HepG2 (cell line): ENCODE data around the gene MAN2C1. TPM values are rescaled to one million over a fixed set of nuclear protein-coding genes. Genes with fewer than 3 reads are reported as not detected.
A peak's percentile ranks its signal among the peaks of the same experiment; 100 is the strongest.

ENCODE experiments used
- ATM ChIP-seq: fragments of 450-650 bp; IDR thresholded peaks from 2 replicates; pipeline ENCODE4 v1.7.1; 2017; ENCODE audit warnings: mild to moderate bottlenecking, borderline replicate concordance
- ERF ChIP-seq: IDR thresholded peaks from 2 replicates; pipeline ENCODE4 v1.6.1; 2018; ENCODE audit warnings: missing biosample characterization, missing genetic modification reagents
- HDAC6 ChIP-seq: fragments of 200-600 bp; sonication (generic); IDR thresholded peaks from 2 replicates; pipeline ENCODE4 v1.7.0; 2017; ENCODE audit warnings: mild to moderate bottlenecking, antibody characterized with exemption, low read length, low read depth
- HMGA1 ChIP-seq: sonication (generic); formaldehyde crosslinking; conservative IDR thresholded peaks from 2 replicates; pipeline ENCODE4 v1.4.0; 2020; ENCODE audit warnings: missing genetic modification reagents
- IRX3 ChIP-seq: sonication (generic); formaldehyde crosslinking; IDR thresholded peaks from 2 replicates; pipeline ENCODE4 v1.8.1; 2023; ENCODE audit warnings: mild to moderate bottlenecking, low read depth, missing genetic modification reagents, borderline replicate concordance
- MXI1 ChIP-seq: IDR thresholded peaks from 3 replicates; pipeline ENCODE4 v1.6.1; 2012; ENCODE audit warnings: low read depth, low read length, inconsistent platforms, borderline replicate concordance
- MYC ChIP-seq: sonication (generic); formaldehyde crosslinking; IDR thresholded peaks from 2 replicates; pipeline ENCODE4 v1.9.0; 2021; ENCODE audit warnings: missing genetic modification reagents, borderline replicate concordance
- RARG ChIP-seq: sonication (generic); formaldehyde crosslinking; IDR thresholded peaks from 2 replicates; pipeline ENCODE4 v1.4.0; 2020; ENCODE audit warnings: low read depth, mild to moderate bottlenecking, missing genetic modification reagents
- SRSF9 ChIP-seq: fragments of 200-400 bp; formaldehyde crosslinking; IDR thresholded peaks from 2 replicates; pipeline ENCODE4 v1.6.1; 2018; ENCODE audit warnings: borderline replicate concordance, mild to moderate bottlenecking, low read depth, low read length; ENCODE audit not compliant: insufficient read depth, poor library complexity, severe bottlenecking
- ZBTB7B ChIP-seq: sonication (generic); formaldehyde crosslinking; IDR thresholded peaks from 2 replicates; pipeline ENCODE4 v1.4.0; 2020; ENCODE audit warnings: missing genetic modification reagents
- ZNF101 ChIP-seq: sonication (generic); formaldehyde crosslinking; IDR thresholded peaks from 2 replicates; pipeline ENCODE4 v1.4.0; 2020; ENCODE audit warnings: mild to moderate bottlenecking, low read depth, missing genetic modification reagents, borderline replicate concordance
- ZNF256 ChIP-seq: sonication (generic); formaldehyde crosslinking; conservative IDR thresholded peaks from 2 replicates; pipeline ENCODE4 v1.4.0; 2020; ENCODE audit warnings: missing genetic modification reagents
- ZNF260 ChIP-seq: sonication (generic); formaldehyde crosslinking; IDR thresholded peaks from 2 replicates; pipeline ENCODE4 v1.4.0; 2020; ENCODE audit warnings: missing genetic modification reagents, low read depth, mild to moderate bottlenecking, borderline replicate concordance
- ZNF737 ChIP-seq: sonication (generic); formaldehyde crosslinking; IDR thresholded peaks from 2 replicates; pipeline ENCODE4 v1.5.0; 2020; ENCODE audit warnings: missing genetic modification reagents, mild to moderate bottlenecking, borderline replicate concordance
- polyA plus RNA-seq, 8 experiments: library from polyadenylated mRNA; depleted of rRNA in 3 of 8; stranded (reverse) in 7 of 8; unstranded in 1 of 8; fragments of >200 nt; fragmentation: Illumina TruSeq in 4 of 8; extraction: Trizol in 4 of 8; gene quantifications; 2 replicates each; pipeline versions ENCODE4 v1.2.1 to v1.2.3, GENCODE V29; 2011 to 2016; ENCODE audit warnings: low read depth in 4 of 8, missing spikeins in 1 of 8, mixed read lengths in 1 of 8; ENCODE audit not compliant: insufficient read depth in 1 of 8
- total RNA-seq, 5 experiments: library from RNA; depleted of rRNA; stranded (reverse); fragments of >200 nt; fragmentation: Illumina TruSeq; extraction: Trizol; gene quantifications; 2 replicates each; pipeline ENCODE4 v1.2.3, GENCODE V29; 2016; ENCODE audit warnings: low read depth in 1 of 5
- TF ChIP-seq, protein P1 (sequence below): IDR thresholded peaks from 2 replicates; pipeline ENCODE4 v1.6.1; 2012; ENCODE audit warnings: inconsistent platforms
- TF ChIP-seq, protein P2 (sequence below): sonication (generic); formaldehyde crosslinking; IDR thresholded peaks from 2 replicates; pipeline ENCODE4 v1.5.0; 2020; ENCODE audit warnings: missing genetic modification reagents
- TF ChIP-seq, protein P3 (sequence below): sonication (generic); formaldehyde crosslinking; IDR thresholded peaks from 2 replicates; pipeline ENCODE4 v1.9.0; 2022; ENCODE audit warnings: low read depth, missing genetic modification reagents
- TF ChIP-seq, protein P4 (sequence below): sonication (generic); formaldehyde crosslinking; IDR thresholded peaks from 2 replicates; pipeline ENCODE4 v1.4.0; 2020; ENCODE audit warnings: missing genetic modification reagents, borderline replicate concordance
- TF ChIP-seq, protein P5 (sequence below): sonication (generic); formaldehyde crosslinking; IDR thresholded peaks from 2 replicates; pipeline ENCODE4 v1.4.0; 2020; ENCODE audit warnings: missing genetic modification reagents

MAN2C1 gene
- total and polyA plus RNA-seq, 2 of the 13 experiments (the other 11 are each of a cell fraction or from before 2014, with no cell fraction given) = 62.6 to 71.0 TPM

DNA sequence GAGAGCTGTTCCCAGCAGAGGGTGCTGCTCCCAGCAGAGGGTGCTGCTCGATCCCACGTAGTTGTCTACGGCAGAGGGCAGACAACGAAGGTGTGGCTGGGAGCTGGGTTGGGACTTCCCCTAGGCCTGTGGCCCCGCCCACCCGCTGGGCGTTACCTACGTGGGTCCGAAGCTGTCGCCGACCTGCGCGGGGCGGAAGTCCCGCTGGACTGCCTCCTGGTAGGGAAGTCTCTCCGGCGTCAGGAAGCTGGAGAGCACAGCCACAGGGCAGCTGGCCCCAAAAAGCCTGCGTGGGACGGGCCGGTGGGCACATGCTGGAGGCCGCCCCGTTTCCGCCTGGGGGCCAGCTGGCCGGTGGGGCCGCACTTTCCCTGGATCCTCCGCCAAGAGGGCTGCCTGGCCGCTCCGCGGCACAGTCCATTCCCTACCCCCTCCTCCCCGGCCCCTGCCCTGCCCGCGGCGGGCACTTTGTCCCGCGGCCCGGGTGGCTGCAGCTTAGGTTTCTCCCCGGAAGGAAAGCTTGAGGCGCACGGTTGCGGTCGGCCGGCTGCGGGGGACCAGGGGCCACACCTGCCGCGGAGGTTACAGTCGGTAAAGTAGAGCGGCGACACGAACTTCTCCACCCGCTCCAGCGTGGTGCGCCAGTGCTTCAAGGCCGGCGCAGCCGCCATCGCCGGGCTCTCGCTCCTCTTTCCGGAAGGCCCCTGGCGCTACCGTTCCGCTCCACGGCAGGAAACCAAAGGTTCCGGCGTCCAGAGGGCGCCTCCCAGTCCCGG lies at the start of gene MAN2C1 (continued):
- TF ChIP-seq ZNF260 (no peak), IRX3 (CRISPR knock-in tag) (peak; percentile 75; the same call in 1 of the 2 replicates), ZBTB7B (CRISPR knock-in tag) (peak; percentile 61; the same call in 1 of the 2 replicates), ZNF101 (CRISPR knock-in tag) (no peak), ATM (no peak), SRSF9 (no peak), ZNF256 (CRISPR knock-in tag) (peak; percentile 45; the same call in 1 of the 2 replicates), RARG (CRISPR knock-in tag) (0 out of 2 replicates have a peak, but pooled peaks have one; percentile 78), MXI1 (peak; percentile 90; the same call in 2 of the 3 replicates), MYC (peak; percentile 92), HMGA1 (CRISPR knock-in tag) (no peak), HDAC6 (no peak), ERF (CRISPR knock-in tag) (peak; percentile 82), ZNF737 (no peak; the same call in 1 of the 2 replicates)
- TF ChIP-seq, protein P1, sequence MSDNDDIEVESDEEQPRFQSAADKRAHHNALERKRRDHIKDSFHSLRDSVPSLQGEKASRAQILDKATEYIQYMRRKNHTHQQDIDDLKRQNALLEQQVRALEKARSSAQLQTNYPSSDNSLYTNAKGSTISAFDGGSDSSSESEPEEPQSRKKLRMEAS = peak; percentile 64; the same call in 1 of the 2 replicates
- TF ChIP-seq, protein P2, sequence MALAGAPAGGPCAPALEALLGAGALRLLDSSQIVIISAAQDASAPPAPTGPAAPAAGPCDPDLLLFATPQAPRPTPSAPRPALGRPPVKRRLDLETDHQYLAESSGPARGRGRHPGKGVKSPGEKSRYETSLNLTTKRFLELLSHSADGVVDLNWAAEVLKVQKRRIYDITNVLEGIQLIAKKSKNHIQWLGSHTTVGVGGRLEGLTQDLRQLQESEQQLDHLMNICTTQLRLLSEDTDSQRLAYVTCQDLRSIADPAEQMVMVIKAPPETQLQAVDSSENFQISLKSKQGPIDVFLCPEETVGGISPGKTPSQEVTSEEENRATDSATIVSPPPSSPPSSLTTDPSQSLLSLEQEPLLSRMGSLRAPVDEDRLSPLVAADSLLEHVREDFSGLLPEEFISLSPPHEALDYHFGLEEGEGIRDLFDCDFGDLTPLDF (CRISPR knock-in tag) = no peak; the same call in 1 of the 2 replicates
- TF ChIP-seq, protein P3, sequence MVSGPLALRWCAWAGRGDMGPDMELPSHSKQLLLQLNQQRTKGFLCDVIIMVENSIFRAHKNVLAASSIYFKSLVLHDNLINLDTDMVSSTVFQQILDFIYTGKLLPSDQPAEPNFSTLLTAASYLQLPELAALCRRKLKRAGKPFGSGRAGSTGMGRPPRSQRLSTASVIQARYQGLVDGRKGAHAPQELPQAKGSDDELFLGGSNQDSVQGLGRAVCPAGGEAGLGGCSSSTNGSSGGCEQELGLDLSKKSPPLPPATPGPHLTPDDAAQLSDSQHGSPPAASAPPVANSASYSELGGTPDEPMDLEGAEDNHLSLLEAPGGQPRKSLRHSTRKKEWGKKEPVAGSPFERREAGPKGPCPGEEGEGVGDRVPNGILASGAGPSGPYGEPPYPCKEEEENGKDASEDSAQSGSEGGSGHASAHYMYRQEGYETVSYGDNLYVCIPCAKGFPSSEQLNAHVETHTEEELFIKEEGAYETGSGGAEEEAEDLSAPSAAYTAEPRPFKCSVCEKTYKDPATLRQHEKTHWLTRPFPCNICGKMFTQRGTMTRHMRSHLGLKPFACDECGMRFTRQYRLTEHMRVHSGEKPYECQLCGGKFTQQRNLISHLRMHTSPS (CRISPR knock-in tag) = no peak; the same call in 1 of the 2 replicates
- TF ChIP-seq, protein P4, sequence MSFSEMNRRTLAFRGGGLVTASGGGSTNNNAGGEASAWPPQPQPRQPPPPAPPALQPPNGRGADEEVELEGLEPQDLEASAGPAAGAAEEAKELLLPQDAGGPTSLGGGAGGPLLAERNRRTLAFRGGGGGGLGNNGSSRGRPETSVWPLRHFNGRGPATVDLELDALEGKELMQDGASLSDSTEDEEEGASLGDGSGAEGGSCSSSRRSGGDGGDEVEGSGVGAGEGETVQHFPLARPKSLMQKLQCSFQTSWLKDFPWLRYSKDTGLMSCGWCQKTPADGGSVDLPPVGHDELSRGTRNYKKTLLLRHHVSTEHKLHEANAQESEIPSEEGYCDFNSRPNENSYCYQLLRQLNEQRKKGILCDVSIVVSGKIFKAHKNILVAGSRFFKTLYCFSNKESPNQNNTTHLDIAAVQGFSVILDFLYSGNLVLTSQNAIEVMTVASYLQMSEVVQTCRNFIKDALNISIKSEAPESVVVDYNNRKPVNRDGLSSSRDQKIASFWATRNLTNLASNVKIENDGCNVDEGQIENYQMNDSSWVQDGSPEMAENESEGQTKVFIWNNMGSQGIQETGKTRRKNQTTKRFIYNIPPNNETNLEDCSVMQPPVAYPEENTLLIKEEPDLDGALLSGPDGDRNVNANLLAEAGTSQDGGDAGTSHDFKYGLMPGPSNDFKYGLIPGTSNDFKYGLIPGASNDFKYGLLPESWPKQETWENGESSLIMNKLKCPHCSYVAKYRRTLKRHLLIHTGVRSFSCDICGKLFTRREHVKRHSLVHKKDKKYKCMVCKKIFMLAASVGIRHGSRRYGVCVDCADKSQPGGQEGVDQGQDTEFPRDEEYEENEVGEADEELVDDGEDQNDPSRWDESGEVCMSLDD (CRISPR knock-in tag) = no peak
- TF ChIP-seq, protein P5, sequence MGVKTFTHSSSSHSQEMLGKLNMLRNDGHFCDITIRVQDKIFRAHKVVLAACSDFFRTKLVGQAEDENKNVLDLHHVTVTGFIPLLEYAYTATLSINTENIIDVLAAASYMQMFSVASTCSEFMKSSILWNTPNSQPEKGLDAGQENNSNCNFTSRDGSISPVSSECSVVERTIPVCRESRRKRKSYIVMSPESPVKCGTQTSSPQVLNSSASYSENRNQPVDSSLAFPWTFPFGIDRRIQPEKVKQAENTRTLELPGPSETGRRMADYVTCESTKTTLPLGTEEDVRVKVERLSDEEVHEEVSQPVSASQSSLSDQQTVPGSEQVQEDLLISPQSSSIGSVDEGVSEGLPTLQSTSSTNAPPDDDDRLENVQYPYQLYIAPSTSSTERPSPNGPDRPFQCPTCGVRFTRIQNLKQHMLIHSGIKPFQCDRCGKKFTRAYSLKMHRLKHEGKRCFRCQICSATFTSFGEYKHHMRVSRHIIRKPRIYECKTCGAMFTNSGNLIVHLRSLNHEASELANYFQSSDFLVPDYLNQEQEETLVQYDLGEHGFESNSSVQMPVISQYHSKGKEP = no peak
